PFSK-1 (cell line): ENCODE data around the gene TOP3A.

Experiments used
- POLR2AphosphoS5 ChIP-seq: IDR thresholded peaks from 2 replicates; pipeline ENCODE4 v1.6.1; 2012; ENCODE audit warnings: low read depth, mild to moderate bottlenecking, control low read depth, low read length, moderate library complexity
- TAF1 ChIP-seq: IDR thresholded peaks from 2 replicates; pipeline ENCODE4 v1.6.1; 2012; ENCODE audit warnings: low read length, control low read depth, borderline replicate concordance; ENCODE audit not compliant: insufficient read depth

DNA sequence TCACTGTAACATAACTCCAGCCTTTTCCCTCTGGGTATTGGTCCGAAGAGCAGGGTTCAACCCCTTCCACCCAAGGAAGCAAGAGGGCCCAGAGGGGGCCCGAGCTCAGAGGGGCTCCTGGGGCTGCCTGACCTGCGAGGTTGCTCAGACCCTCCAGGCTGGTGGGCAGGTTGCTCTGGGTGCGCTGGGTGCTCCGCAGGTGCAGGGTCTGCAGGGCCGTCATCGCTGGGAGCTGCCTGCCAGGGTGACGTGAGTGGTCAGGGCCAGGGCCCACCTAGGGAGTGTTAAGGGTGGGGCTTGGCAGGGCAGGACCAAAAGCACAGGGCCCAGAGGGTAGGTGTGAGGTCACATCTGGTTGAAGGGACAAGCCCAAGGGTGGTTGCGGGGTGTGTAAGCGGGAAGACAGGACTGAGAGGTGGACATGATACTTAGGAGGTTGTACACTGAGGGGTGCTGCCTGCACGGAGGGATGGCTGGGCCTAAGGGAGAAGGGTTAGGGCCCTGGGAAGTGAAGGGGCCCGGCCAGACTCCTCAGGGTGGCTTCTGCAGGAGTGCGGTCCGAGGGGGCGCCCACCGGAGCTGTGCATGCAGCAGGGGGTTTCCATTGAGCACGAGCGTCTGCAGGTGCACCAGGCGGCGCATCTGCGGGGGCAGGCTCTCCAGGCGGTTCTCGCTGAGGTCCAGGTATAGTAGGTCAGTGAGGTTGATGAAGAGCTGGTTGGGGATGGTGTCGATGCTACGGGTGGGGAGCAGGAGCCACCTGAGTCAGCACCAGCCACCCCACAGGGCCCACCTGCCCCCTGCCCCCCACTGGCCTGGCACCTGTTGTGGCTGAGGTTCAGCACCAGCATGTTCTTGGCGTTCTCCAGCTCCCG, 60.6 kb downstream of the TOP3A start:
- no peak for TF ChIP-seq TAF1
- no peak for TF ChIP-seq POLR2AphosphoS5
